Measurements from ENCODE around the gene RTF1. TPM values are rescaled to one million over a fixed set of nuclear protein-coding genes. Genes with fewer than 3 reads are reported as not detected.
"Not testable (repeated sequence)": the region's sequence is repeated elsewhere in the genome, so short reads cannot be mapped to it uniquely, and the experiment has no call there.

Gene RTF1
- total RNA-seq = 10 to 100 TPM; 34.0 to 41.3 (median 37.2) TPM
- 10 to 100 TPM; 11.7 to 22.5 TPM for polyA plus RNA-seq
- 70.4 reads per million, percentile 78 among the genes with 10 or more reads in this experiment for total RNA-seq

- ChIA-PET POLR2A (interaction anchor here (1.0 to 1.2 kb wide), 4 partner anchors 15 to 522 kb away, joined by 3 to 10 read pairs (median 4); partner anchors contain the start of gene NDUFAF1), CTCF (no interaction called here)
- ATAC-seq (peak; percentile 99), DNase-seq (peak; percentile 92 to 100 (median 96))
- intact Hi-C loops (cut with micrococcal nuclease) = loop anchor here (1.0 to 5.0 kb wide), 12 partner anchors 15 to 725 kb away; partner anchors contain the start of genes NDUFAF1 (in 2 of the 2), NUSAP1 (in 2 of the 2), OIP5 (in 2 of the 2) and RPAP1 (in 2 of the 2)
- H3K27ac Mint-ChIP-seq = peak within 1 kb of the TSS; percentile 74 to 98 (median 93)
- Histone ChIP-seq H3K27ac (ENCODE audit: low read depth, low read length) (peak within 1 kb of the TSS; percentile 81), H3K4me1 (ENCODE audit: control insufficient read depth in 2 of 2, insufficient read depth in 2 of 2, low read length in 2 of 2) (peaks cover 6 to 16% of the 10 kb centered on the region in 2 donors), H3K4me3 (ENCODE audit: low read length) (peak within 1 kb of the TSS; percentile 98), H3K36me3 (ENCODE audit: control insufficient read depth in 2 of 3, insufficient read depth in 3 of 3, low read length in 3 of 3) (peaks cover 0 to 6% (median 0%) of the 10 kb centered on the region in 3 experiments), H3K9me3 (ENCODE audit: control insufficient read depth in 2 of 3, low read length in 3 of 3) (no peaks in the 10 kb centered on the region), H3K27me3 (ENCODE audit: control insufficient read depth in 2 of 2, insufficient read depth in 2 of 2, low read length in 2 of 2) (no peaks in the 10 kb centered on the region)
- peaks cover 34 to 53% (median 43%) of the 10 kb centered on the region in 7 donors for H3K4me1 Mint-ChIP-seq
- peak within 1 kb of the TSS; percentile 86 to 96 (median 95) for H3K4me3 Mint-ChIP-seq
- no peaks in the 10 kb centered on the region for H3K27me3 Mint-ChIP-seq
- H3K36me3 Mint-ChIP-seq = peaks cover 0 to 7% (median 0%) of the 10 kb centered on the region in 5 donors
- H3K9me3 Mint-ChIP-seq = peaks cover 0 to 2% (median 0%) of the 10 kb centered on the region in 11 donors
Measured at GRCh38 chr15:41416742-41417417, at the start of gene RTF1. Gene RTF1 (plus strand): TSS chr15:41417095. CDS start chr15:41417116, 21 bp downstream.

DNA sequence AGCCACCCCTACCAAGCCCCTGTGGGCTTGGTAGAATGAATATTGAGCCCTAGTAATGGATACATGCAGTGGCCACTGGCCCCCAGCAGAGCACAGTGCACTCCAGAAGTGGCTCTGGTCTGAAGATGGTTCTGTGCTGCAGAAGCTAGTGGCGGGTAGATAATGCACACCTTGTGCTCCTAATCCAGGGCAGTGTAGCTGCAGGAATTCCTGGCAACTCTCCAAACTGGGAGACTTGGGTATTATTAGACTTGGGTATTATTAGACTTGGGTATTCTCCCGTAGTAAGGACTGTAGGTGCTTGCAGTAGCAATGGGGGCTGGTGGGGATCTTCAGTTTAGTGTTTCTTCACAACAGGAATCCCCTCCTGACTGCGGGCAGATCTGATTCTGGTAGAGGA lies 49.5 kb upstream of the RTF1 start:
- Histone ChIP-seq H3K27me3 (ENCODE audit: control insufficient read depth in 2 of 2, insufficient read depth in 2 of 2, low read length in 2 of 2) (no peaks in the 10 kb centered on the region), H3K27ac (ENCODE audit: low read depth, low read length) (no peak overlapping the region), H3K9me3 (ENCODE audit: control insufficient read depth in 2 of 3, low read length in 3 of 3) (no peaks in the 10 kb centered on the region), H3K36me3 (ENCODE audit: control insufficient read depth in 2 of 3, insufficient read depth in 3 of 3, low read length in 3 of 3) (no peaks in the 10 kb centered on the region), H3K4me1 (ENCODE audit: control insufficient read depth in 2 of 2, insufficient read depth in 2 of 2, low read length in 2 of 2) (no peaks in the 10 kb centered on the region), H3K4me3 (ENCODE audit: low read length) (no peak overlapping the region)
- Mint-ChIP-seq H3K27ac (peak overlapping the region in 1 of 9 donors; percentile 55), H3K4me3 (no peak overlapping the region), H3K27me3 (no peaks in the 10 kb centered on the region), H3K36me3 (peaks cover 0 to 32% (median 0%) of the 10 kb centered on the region in 5 donors), H3K4me1 (peaks cover 0 to 8% (median 0%) of the 10 kb centered on the region in 7 donors), H3K9me3 (no peaks in the 10 kb centered on the region)
- ATAC-seq (no peak), DNase-seq (no peak)
- ChIA-PET POLR2A (no interaction called here), CTCF (no interaction called here)
- intact Hi-C loops (cut with micrococcal nuclease) = no loop called here

DNA sequence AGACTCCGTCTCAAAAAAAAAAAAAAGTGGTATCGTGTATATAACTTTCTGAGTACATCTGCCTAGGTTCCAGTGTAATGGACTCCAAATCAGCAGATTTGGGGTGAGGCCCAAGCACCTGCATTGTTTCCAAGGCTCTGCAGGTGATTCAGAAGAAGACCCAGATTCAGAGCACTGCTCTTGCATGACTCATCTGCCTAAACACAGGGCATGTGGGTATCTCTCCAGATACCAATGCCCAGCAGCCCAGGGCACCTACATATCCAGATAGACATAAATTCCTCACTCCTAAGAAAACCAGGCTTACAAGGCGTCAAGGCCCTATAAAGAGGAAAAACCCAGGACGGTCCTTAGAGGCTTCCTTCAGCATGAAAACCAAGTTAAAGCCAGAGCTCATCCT lies 38.9 kb upstream of the RTF1 start:
- H3K36me3 ChIP-seq (ENCODE audit: control insufficient read depth in 2 of 3, insufficient read depth in 3 of 3, low read length in 3 of 3) = no peaks in the 10 kb centered on the region
- DNase-seq = no peak
- Mint-ChIP-seq H3K4me3 (no peak overlapping the region), H3K27ac (no peak overlapping the region), H3K36me3 (peaks cover 0 to 21% (median 5%) of the 10 kb centered on the region in 5 donors), H3K4me1 (peaks cover 0 to 1% (median 0%) of the 10 kb centered on the region in 7 donors), H3K27me3 (no peaks in the 10 kb centered on the region), H3K9me3 (no peaks in the 10 kb centered on the region)
- ChIA-PET CTCF (no interaction called here), POLR2A (no interaction called here)
- no peak for ATAC-seq
- no peaks in the 10 kb centered on the region for H3K27me3 ChIP-seq (ENCODE audit: control insufficient read depth in 2 of 2, insufficient read depth in 2 of 2, low read length in 2 of 2)
- H3K9me3 ChIP-seq (ENCODE audit: control insufficient read depth in 2 of 3, low read length in 3 of 3) = no peaks in the 10 kb centered on the region
- H3K4me3 ChIP-seq (ENCODE audit: low read length) = no peak overlapping the region
- H3K27ac ChIP-seq (ENCODE audit: low read depth, low read length) = no peak overlapping the region
- H3K4me1 ChIP-seq (ENCODE audit: control insufficient read depth in 2 of 2, insufficient read depth in 2 of 2, low read length in 2 of 2) = no peaks in the 10 kb centered on the region
- intact Hi-C loops (cut with micrococcal nuclease) = no loop called here

- H3K27me3 Mint-ChIP-seq; ATAC-seq; H3K4me3 Mint-ChIP-seq; H3K4me1 Mint-ChIP-seq; H3K27me3 ChIP-seq (ENCODE audit: control insufficient read depth in 2 of 2, insufficient read depth in 2 of 2, low read length in 2 of 2); H3K27ac ChIP-seq (ENCODE audit: low read depth, low read length); intact Hi-C loops (cut with micrococcal nuclease); H3K4me1 ChIP-seq (ENCODE audit: control insufficient read depth in 2 of 2, insufficient read depth in 2 of 2, low read length in 2 of 2); POLR2A ChIA-PET; CTCF ChIA-PET; H3K9me3 Mint-ChIP-seq; H3K27ac Mint-ChIP-seq; H3K4me3 ChIP-seq (ENCODE audit: low read length); DNase-seq; H3K9me3 ChIP-seq (ENCODE audit: control insufficient read depth in 2 of 3, low read length in 3 of 3): not testable (repeated sequence)
- H3K36me3 Mint-ChIP-seq = peaks cover 0 to 15% (median 12%) of the 10 kb centered on the region in 5 donors
- peaks cover 0 to 29% (median 5%) of the 10 kb centered on the region in 3 experiments for H3K36me3 ChIP-seq (ENCODE audit: control insufficient read depth in 2 of 3, insufficient read depth in 3 of 3, low read length in 3 of 3)
Measured at GRCh38 chr15:41383974-41384749, 32.7 kb upstream of the RTF1 start.

DNA sequence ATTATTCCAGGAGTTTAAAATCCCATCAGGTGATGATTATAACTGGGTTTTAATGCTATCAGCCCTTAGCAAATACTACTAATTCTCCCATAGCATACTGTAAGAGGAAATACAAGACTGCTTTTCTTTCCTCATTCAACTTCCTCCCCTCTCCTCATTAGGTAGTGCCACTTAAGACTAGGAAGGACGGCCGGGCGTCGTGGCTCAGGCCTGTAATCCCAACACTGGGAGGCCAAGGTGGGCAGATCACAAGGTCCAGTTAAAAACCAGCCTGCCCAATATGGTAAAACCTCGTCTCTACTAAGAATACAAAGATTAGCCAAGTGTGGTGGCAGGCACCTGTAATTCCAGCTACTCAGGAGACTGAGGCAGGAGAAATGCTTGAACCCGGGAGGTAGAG lies 29.2 kb upstream of the RTF1 start:
- Histone ChIP-seq H3K9me3 (ENCODE audit: control insufficient read depth in 2 of 3, low read length in 3 of 3) (no peaks in the 10 kb centered on the region), H3K4me3 (ENCODE audit: low read length) (no peak overlapping the region), H3K27me3 (ENCODE audit: control insufficient read depth in 2 of 2, insufficient read depth in 2 of 2, low read length in 2 of 2) (no peaks in the 10 kb centered on the region), H3K4me1 (ENCODE audit: control insufficient read depth in 2 of 2, insufficient read depth in 2 of 2, low read length in 2 of 2) (no peaks in the 10 kb centered on the region), H3K36me3 (ENCODE audit: control insufficient read depth in 2 of 3, insufficient read depth in 3 of 3, low read length in 3 of 3) (peaks cover 0 to 32% (median 9%) of the 10 kb centered on the region in 3 experiments), H3K27ac (ENCODE audit: low read depth, low read length) (no peak overlapping the region)
- peaks cover 3 to 15% (median 9%) of the 10 kb centered on the region in 5 donors for H3K36me3 Mint-ChIP-seq
- POLR2A ChIA-PET = no interaction called here
- H3K4me3 Mint-ChIP-seq = no peak overlapping the region
- H3K27me3 Mint-ChIP-seq = no peaks in the 10 kb centered on the region
- CTCF ChIA-PET = interaction anchor here (0.6 kb wide), 1 partner anchor 8 kb away, joined by 6 read pairs; no protein-coding TSS in a partner anchor
- H3K4me1 Mint-ChIP-seq = peaks cover 0 to 7% (median 3%) of the 10 kb centered on the region in 7 donors
- no peaks in the 10 kb centered on the region for H3K9me3 Mint-ChIP-seq
- ATAC-seq (no peak), DNase-seq (no peak)
- intact Hi-C loops (cut with micrococcal nuclease) = no loop called here
- H3K27ac Mint-ChIP-seq = no peak overlapping the region

GRCh38 chr15:41392659-41393058 lies 24.2 kb upstream of the RTF1 start:
- ATAC-seq = no peak
- peak overlapping the region in 5 of 9 donors; percentile 19 to 84 (median 44) for H3K27ac Mint-ChIP-seq
- intact Hi-C loops (cut with micrococcal nuclease) = no loop called here
- Histone ChIP-seq H3K4me1 (ENCODE audit: control insufficient read depth in 2 of 2, insufficient read depth in 2 of 2, low read length in 2 of 2) (no peaks in the 10 kb centered on the region), H3K9me3 (ENCODE audit: control insufficient read depth in 2 of 3, low read length in 3 of 3) (no peaks in the 10 kb centered on the region), H3K27me3 (ENCODE audit: control insufficient read depth in 2 of 2, insufficient read depth in 2 of 2, low read length in 2 of 2) (no peaks in the 10 kb centered on the region), H3K27ac (ENCODE audit: low read depth, low read length) (no peak overlapping the region), H3K4me3 (ENCODE audit: low read length) (no peak overlapping the region), H3K36me3 (ENCODE audit: control insufficient read depth in 2 of 3, insufficient read depth in 3 of 3, low read length in 3 of 3) (peaks cover 0 to 38% (median 13%) of the 10 kb centered on the region in 3 experiments)
- peaks cover 10 to 24% (median 20%) of the 10 kb centered on the region in 7 donors for H3K4me1 Mint-ChIP-seq
- POLR2A ChIA-PET = no interaction called here
- no peaks in the 10 kb centered on the region for H3K9me3 Mint-ChIP-seq
- DNase-seq = no peak
- no peak overlapping the region for H3K4me3 Mint-ChIP-seq
- H3K36me3 Mint-ChIP-seq = peaks cover 17 to 24% (median 22%) of the 10 kb centered on the region in 5 donors
- CTCF ChIA-PET = no interaction called here
- H3K27me3 Mint-ChIP-seq = no peaks in the 10 kb centered on the region

Measured in naive thymus-derived CD4-positive, alpha-beta T cell (primary cell).